Activated T-cell treated with anti-CD3 and anti-CD28 coated beads, Interleukin-2, amount 50 U/mL, for 72 hours (primary cell): ENCODE measurements around the gene ZNF460. TPM values are rescaled to one million over a fixed set of nuclear protein-coding genes. Genes with fewer than 3 reads are reported as not detected.

Experiments
- ATAC-seq, 2 donors: fragments of 150-1000 bp; cut with Tn5 transposase; replicated peaks in 1 of 2; 2 replicates each; pipeline ENCODE4 v1.10.0; 2021; ENCODE audit warnings: moderate library complexity in 2 of 2, mild to moderate bottlenecking in 1 of 2
- DNase-seq, 2 donors: peaks; one replicate each; pipeline ENCODE4 v3.0.0; 2021 to 2022; ENCODE audit warnings: mixed read lengths in 1 of 2
- H3K27ac Mint-ChIP-seq: one replicate; pipeline ENCODE4 v1.8.0; 2022; ENCODE audit warnings: mild to moderate bottlenecking, moderate library complexity, mixed read lengths
- H3K27me3 Mint-ChIP-seq: one replicate; pipeline ENCODE4 v1.8.0; 2022; ENCODE audit warnings: low read depth, mixed read lengths
- H3K36me3 Mint-ChIP-seq, 2 donors: one replicate each; pipeline ENCODE4 v1.8.0; 2022; ENCODE audit warnings: mixed read lengths in 2 of 2, mild to moderate bottlenecking in 1 of 2; ENCODE audit not compliant: insufficient read depth in 2 of 2
- H3K4me1 Mint-ChIP-seq: one replicate; pipeline ENCODE4 v1.8.0; 2022; ENCODE audit warnings: low read depth, mixed read lengths
- H3K4me3 Mint-ChIP-seq, 2 donors: one replicate each; pipeline ENCODE4 v1.8.0; 2022; ENCODE audit warnings: mild to moderate bottlenecking in 2 of 2, mixed read lengths in 2 of 2, moderate library complexity in 2 of 2
- H3K9me3 Mint-ChIP-seq, 2 donors: one replicate each; pipeline ENCODE4 v1.8.0; 2022; ENCODE audit warnings: mixed read lengths in 2 of 2
- total RNA-seq, 2 donors: library from RNA; stranded (reverse); gene quantifications; one replicate each; pipeline ENCODE4 v1.2.3, GENCODE V29; 2022

ZNF460 gene
- total RNA-seq, 2 donors from 2014 or later = 114 to 129 TPM

DNA sequence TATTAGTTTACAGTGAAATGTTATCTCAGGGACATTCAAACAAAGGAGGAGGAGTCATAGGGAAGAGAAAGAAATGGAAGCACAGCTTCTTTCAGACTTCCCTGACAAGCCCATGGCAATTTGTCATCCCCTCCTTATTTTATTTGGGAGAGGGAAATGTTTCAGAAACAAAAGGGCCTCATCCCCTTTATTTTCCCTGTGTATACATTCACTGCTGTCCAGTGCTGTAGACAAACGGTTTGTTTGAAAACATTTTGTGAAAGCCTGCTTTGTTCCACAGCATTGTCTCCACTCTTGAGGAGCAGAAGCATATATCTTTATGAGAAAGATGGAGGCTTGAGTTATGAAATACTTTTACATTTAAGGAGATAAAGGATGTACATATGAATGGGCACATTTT, 12.3 kb downstream of the ZNF460 start:
- no peaks in the 10 kb centered on the region for H3K27me3 Mint-ChIP-seq
- H3K4me1 Mint-ChIP-seq = peaks cover 9% of the 10 kb centered on the region
- H3K9me3 Mint-ChIP-seq = peaks cover 25 to 28% of the 10 kb centered on the region in 2 donors
- DNase-seq (no peak), ATAC-seq (no peak)
- H3K36me3 Mint-ChIP-seq = peaks cover 69 to 89% of the 10 kb centered on the region in 2 donors
- no peak overlapping the region for H3K27ac Mint-ChIP-seq
- no peak overlapping the region for H3K4me3 Mint-ChIP-seq

DNA sequence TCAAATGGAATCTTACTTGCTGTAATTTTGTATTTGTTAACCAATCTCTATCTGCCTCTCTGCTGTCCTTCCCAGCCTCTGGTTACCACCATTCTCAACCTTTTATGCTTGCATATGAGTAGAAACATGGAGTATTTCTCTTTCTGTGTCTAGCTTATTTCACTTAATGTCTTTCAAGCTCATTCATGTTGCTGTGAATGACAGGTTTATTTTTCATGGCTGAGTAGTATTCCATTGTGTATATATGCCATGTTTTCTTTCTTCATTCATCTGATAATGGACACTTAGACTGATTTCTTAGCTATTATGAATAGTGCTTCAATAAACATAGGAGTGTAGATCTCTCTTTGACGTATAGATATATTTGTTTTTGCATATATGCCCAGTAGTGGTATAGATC, 13.4 kb downstream of the ZNF460 start:
- H3K36me3 Mint-ChIP-seq = peaks cover 68 to 90% of the 10 kb centered on the region in 2 donors
- no peaks in the 10 kb centered on the region for H3K27me3 Mint-ChIP-seq
- H3K4me1 Mint-ChIP-seq = peaks cover 14% of the 10 kb centered on the region
- DNase-seq (no peak), ATAC-seq (no peak)
- H3K9me3 Mint-ChIP-seq = peaks cover 29 to 30% of the 10 kb centered on the region in 2 donors
- no peak overlapping the region for H3K4me3 Mint-ChIP-seq
- H3K27ac Mint-ChIP-seq = no peak overlapping the region

DNA sequence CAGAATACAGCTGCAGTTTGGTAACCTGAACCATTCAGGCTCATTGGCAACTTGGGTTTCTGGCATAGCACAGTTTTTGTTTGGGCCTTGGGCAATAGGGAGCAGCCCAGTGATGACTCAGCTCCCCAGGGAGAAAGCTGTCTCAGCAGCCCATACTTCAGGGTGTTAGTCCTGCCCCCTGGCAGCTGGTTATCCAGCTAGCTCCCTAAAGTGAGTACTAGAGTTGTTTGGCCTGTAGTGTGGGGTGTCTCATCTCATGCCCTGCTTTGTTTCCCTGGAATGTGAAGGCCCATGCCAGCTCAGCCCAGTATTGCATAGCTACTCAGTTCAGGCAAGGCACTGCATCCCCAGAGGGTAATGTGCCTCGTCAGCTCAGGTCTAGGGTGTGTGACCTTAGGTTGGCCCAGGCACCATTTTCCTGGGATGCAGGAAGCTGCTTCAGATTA, 21.8 kb downstream of the ZNF460 start:
- Mint-ChIP-seq H3K27ac (no peak overlapping the region), H3K9me3 (peaks cover 11 to 12% of the 10 kb centered on the region in 2 donors), H3K4me1 (peaks cover 13% of the 10 kb centered on the region), H3K27me3 (no peaks in the 10 kb centered on the region), H3K4me3 (no peak overlapping the region), H3K36me3 (peaks cover 29 to 57% of the 10 kb centered on the region in 2 donors)
- no peak for DNase-seq
- no peak for ATAC-seq

DNA sequence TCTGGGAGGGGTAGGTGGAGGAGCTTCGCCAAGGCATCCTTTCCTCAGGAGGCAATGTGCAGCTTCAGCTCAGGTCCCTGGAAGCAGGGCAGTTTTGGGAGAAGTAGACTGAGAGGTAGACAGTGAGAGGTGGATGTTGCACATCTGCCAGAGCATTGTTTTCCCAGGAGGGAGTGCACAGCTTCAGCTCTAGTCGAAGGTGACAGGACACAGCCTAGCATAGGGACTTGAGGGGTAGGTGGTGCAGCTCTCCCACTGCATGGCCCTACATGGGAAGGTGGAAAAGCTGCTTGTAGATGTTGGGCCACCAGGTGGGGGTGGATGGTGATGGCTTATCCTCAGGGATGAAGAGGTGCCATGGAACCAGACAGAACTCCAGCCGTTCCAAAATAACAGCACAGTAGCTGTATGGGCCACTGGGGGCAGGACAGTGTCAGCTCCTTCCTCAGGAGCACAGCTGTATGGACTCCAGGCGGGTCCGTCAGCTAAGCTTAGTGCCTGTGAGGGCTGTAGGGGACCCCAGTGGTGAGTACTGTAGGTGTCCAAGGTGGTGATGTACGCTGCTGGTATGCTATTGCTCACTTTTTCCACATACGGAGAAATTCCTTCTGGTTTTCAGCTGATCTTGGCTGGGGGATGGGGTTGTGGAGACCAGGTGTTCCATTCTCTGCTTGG, 22.6 kb downstream of the ZNF460 start:
- H3K4me1 Mint-ChIP-seq = peaks cover 7% of the 10 kb centered on the region
- ATAC-seq = no peak
- no peak overlapping the region for H3K27ac Mint-ChIP-seq
- peaks cover 23 to 50% of the 10 kb centered on the region in 2 donors for H3K36me3 Mint-ChIP-seq
- peaks cover 7 to 8% of the 10 kb centered on the region in 2 donors for H3K9me3 Mint-ChIP-seq
- no peak overlapping the region for H3K4me3 Mint-ChIP-seq
- no peak for DNase-seq
- no peaks in the 10 kb centered on the region for H3K27me3 Mint-ChIP-seq

DNA sequence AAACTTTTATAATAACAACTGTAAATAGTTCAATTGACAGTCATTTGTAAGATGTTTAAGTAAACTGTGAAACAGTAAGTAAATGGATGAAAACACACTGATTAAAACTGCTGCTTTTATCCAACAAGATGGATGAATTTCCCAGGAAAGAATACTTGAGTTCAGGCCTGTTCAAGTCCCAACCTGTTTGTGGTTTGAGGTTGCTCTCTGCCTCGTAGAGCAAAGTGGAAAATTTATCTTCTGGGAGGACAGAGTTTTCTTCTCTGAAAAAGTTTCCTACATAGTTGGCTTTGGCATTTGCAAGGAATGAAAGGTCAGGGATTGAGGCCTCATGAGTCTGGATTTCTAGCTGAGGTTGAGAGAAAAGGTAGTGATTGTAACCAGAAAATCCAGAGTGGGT, 24.8 kb downstream of the ZNF460 start:
- no peak overlapping the region for H3K4me3 Mint-ChIP-seq
- H3K36me3 Mint-ChIP-seq = peaks cover 23 to 46% of the 10 kb centered on the region in 2 donors
- H3K4me1 Mint-ChIP-seq = peaks cover 4% of the 10 kb centered on the region
- H3K27me3 Mint-ChIP-seq = no peaks in the 10 kb centered on the region
- ATAC-seq = no peak
- no peak for DNase-seq
- H3K27ac Mint-ChIP-seq = no peak overlapping the region
- peaks cover 8 to 14% of the 10 kb centered on the region in 2 donors for H3K9me3 Mint-ChIP-seq

DNA sequence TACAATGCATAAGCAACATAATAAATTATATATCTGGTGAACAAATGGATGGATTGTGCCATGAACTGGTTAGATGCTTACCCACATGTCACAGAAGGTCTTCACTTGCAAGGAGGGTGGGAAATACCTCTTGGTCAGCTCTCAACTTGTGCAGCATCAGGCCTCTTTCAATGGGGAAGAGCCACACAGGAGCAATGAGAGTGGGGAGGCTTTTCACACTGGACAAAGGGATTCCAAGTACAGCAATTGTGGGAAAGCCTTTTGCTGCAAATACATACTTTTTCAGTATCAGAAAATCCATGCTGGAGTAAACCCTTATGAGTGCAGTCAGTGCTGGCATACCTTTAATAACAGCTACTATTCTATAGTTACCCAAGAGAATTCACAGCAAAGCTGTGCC, 28.2 kb downstream of the ZNF460 start:
- peaks cover 11 to 26% of the 10 kb centered on the region in 2 donors for H3K36me3 Mint-ChIP-seq
- ATAC-seq (no peak), DNase-seq (no peak)
- H3K27me3 Mint-ChIP-seq = no peaks in the 10 kb centered on the region
- peaks cover 8 to 12% of the 10 kb centered on the region in 2 donors for H3K9me3 Mint-ChIP-seq
- no peaks in the 10 kb centered on the region for H3K4me1 Mint-ChIP-seq
- no peak overlapping the region for H3K4me3 Mint-ChIP-seq
- H3K27ac Mint-ChIP-seq = no peak overlapping the region

DNA sequence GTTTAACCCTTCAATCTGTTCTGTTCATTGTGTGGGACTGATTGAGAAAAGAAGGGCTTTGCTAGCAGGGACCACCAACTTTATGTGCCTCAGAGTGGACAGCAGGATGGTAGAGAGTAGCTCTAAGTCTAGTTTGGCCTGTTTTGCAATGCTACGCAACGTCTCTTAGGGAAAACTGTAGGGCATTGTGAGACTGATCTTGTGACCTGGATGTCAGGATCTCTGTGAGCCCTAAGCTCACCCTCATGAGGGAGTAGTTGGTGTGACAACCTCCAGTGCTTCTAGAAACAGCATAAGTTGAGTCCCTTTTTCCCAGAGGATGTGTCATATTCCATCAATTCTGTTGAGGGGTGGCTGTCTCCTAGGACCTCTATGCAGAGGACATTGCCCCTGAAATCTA, 30.5 kb downstream of the ZNF460 start:
- H3K27me3 Mint-ChIP-seq = peaks cover 16% of the 10 kb centered on the region
- no peak for DNase-seq
- peak; percentile 10 to 23 for ATAC-seq

DNA sequence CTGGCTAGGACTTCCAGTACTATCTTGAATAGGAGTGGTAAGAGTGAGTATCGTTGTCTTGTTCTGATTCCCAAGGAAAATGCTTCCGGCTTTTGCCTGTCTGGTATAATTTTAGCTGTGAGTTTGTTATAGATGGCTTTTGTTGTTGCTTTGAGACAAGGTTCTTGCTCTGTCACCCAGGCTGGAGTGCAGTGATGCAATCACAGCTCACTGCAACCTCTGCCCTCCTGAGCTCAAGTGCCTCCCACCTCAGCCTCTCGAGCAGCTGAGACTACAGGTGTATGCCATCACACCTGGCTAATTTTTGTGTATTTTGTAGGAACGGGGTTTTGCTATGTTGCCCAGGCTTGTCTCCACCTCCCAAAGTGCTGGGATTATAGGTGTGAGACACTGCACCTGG, 33.9 kb downstream of the ZNF460 start:
- ATAC-seq (no peak), DNase-seq (no peak)
- H3K27me3 Mint-ChIP-seq = peaks cover 31% of the 10 kb centered on the region
- no peak overlapping the region for H3K27ac Mint-ChIP-seq
- no peak overlapping the region for H3K4me3 Mint-ChIP-seq
- no peaks in the 10 kb centered on the region for H3K4me1 Mint-ChIP-seq
- H3K36me3 Mint-ChIP-seq = peaks cover 16 to 25% of the 10 kb centered on the region in 2 donors
- peaks cover 6 to 19% of the 10 kb centered on the region in 2 donors for H3K9me3 Mint-ChIP-seq

More for the DNA sequence above, 30.5 kb downstream of the ZNF460 start:
- Mint-ChIP-seq H3K27ac (peak overlapping the region; percentile 59), H3K9me3 (peaks cover 8 to 20% of the 10 kb centered on the region in 2 donors), H3K4me3 (no peak overlapping the region), H3K4me1 (no peaks in the 10 kb centered on the region), H3K36me3 (peaks cover 14 to 23% of the 10 kb centered on the region in 2 donors)

DNA sequence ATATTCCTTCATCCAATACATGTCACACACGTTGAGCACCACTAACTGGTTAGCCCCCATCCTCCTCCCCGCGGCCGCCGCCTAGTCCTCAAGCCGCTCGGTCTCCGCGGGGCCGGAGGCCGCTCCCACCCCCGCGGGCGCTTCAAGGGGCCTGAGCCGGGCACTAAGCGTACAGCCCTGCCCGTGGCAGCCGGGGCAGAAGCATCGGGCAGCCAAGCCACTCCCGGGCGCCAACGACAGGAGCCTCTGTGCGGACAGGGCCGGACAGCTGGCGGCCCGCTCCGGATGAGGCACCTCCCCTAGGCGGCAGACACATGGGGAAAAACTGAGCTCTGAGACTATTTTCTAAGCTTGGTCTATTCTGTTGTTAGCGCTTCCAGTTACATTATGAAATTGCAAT, 37.2 kb downstream of the ZNF460 start:
- H3K4me1 Mint-ChIP-seq = peaks cover 24% of the 10 kb centered on the region
- H3K4me3 Mint-ChIP-seq = no peak overlapping the region
- no peak for ATAC-seq
- H3K36me3 Mint-ChIP-seq = peaks cover 23 to 30% of the 10 kb centered on the region in 2 donors
- peaks cover 31% of the 10 kb centered on the region for H3K27me3 Mint-ChIP-seq
- no peak overlapping the region for H3K27ac Mint-ChIP-seq
- peaks cover 4 to 17% of the 10 kb centered on the region in 2 donors for H3K9me3 Mint-ChIP-seq
- DNase-seq = no peak

DNA sequence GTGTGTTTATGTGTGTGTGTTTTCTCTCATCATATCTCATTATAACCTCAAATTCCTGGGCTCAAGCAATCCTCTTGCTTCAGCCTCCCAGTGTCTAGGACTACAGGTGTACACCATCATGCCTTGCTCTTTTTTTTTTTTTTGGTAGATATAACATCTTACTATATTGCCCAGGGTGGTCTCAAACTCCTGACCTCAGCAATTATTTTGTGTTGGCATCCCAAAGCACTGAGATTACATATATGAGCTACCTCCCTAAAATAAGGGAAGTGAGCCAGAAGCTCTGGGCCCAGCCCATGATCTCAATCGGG, 39.5 kb downstream of the ZNF460 start:
- H3K4me1 Mint-ChIP-seq = peaks cover 28% of the 10 kb centered on the region
- peaks cover 23% of the 10 kb centered on the region for H3K27me3 Mint-ChIP-seq
- H3K9me3 Mint-ChIP-seq = peaks cover 5 to 19% of the 10 kb centered on the region in 2 donors
- ATAC-seq (peak in 1 of 2 donors; percentile 1), DNase-seq (no peak)
- peaks cover 36 to 51% of the 10 kb centered on the region in 2 donors for H3K36me3 Mint-ChIP-seq
- H3K4me3 Mint-ChIP-seq = peak overlapping the region; percentile 82 to 92
- H3K27ac Mint-ChIP-seq = peak overlapping the region; percentile 97

DNA sequence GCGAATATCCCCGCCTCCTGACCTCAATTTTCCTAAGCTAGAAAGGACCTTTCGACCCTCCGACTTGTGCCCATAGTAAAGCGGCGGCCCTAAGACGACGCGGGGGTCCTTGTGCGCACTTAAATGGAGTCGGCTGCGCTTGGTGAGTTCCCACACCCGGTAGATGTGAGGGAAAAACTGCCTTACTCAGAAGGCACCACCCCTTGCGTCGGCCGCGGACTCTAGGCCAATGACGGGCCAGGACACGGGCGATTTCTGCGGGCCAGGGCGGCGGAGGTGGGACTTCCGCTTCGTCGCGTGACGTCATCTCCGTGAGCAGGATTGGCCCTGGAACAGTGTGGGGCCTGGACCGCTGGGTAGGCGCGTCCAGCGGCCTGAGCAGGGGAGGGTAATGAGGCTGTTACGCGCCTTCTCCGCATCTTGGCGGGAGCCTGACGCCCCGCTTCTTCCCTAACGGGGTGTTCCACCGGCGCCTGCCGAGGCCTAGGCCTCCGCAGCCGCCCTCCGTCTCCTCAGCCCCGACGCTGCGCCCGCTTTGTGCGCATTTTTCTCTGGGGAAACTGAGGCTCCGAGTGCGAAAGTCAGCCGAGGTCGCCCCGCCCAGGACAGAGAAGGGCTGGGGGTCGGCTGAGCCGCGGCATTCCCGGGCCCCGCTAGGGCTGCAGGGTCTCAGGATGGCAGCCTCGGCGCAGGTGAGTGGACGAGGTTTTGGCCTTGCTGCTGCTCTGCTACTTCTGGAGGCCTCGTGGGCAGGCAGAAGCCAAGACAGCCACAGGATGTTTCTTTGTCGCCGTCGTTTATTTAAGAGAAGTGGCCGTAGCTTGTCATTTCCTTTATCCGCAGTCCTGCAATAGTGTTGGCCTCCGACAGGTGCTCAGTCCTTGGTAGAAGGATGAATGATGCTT, 40.1 kb downstream of the ZNF460 start, which contains the start of gene ZNF543:
TSS of gene ZNF543 (plus strand) at position 293 of the 905 bp plus-strand sequence. CDS start at position 675, 382 bp downstream.
- H3K27ac Mint-ChIP-seq = peak within 1 kb of the TSS; percentile 97
- DNase-seq (peak; percentile 95 to 96), ATAC-seq (peak; percentile 98 to 99)
- H3K9me3 Mint-ChIP-seq = peaks cover 7 to 19% of the 10 kb centered on the region in 2 donors
- peak within 1 kb of the TSS; percentile 82 to 92 for H3K4me3 Mint-ChIP-seq
- peaks cover 28% of the 10 kb centered on the region for H3K4me1 Mint-ChIP-seq
- H3K27me3 Mint-ChIP-seq = peaks cover 18% of the 10 kb centered on the region
- peaks cover 38 to 51% of the 10 kb centered on the region in 2 donors for H3K36me3 Mint-ChIP-seq

DNA sequence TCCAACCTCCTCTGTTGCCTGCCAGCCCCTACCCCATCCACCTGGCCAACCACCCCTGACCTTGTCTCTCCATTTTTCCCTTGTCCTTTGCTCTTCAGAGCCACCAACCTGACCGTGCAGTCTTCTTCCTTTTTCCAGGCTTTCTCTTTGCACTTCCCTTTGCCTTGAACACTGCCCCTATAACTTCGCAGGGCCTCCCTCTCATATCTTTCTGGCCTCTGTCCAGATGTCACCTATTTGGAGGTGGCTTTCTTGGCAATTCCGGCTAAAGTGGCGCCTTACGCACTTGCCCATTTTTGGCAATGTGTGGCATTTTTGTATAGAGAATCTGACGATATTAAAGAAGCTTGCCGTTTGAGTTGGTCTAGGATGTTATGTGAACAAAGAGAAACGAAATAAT, 40.8 kb downstream of the ZNF460 start:
- peaks cover 12% of the 10 kb centered on the region for H3K27me3 Mint-ChIP-seq
- ATAC-seq (no peak), DNase-seq (no peak)
- peak overlapping the region; percentile 97 for H3K27ac Mint-ChIP-seq
- H3K4me3 Mint-ChIP-seq = peak overlapping the region; percentile 82 to 92
- H3K9me3 Mint-ChIP-seq = peaks cover 6 to 13% of the 10 kb centered on the region in 2 donors
- peaks cover 28% of the 10 kb centered on the region for H3K4me1 Mint-ChIP-seq
- H3K36me3 Mint-ChIP-seq = peaks cover 42 to 53% of the 10 kb centered on the region in 2 donors

DNA sequence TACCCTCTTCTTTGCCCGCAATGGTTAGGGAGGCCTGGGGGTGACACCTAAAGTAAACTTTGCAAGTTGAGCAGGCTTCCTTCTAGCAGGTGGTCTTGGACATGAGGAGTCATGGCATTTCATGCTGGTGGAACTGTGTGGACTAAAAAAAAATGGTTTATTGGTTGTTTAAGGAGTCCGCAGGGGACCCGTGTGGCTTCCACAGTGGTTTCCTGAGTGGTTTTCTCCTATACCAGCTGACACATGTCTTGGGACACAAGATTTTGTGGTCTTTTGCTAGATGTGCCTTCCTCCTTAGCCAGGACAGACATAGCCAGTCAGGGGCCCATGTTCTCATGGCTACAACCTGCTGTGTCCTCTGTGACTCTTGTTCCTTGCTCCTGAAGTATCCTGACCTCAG, 41.5 kb downstream of the ZNF460 start:
- Mint-ChIP-seq H3K27me3 (peaks cover 5% of the 10 kb centered on the region), H3K4me1 (peaks cover 28% of the 10 kb centered on the region), H3K36me3 (peaks cover 45 to 55% of the 10 kb centered on the region in 2 donors), H3K9me3 (peaks cover 5 to 12% of the 10 kb centered on the region in 2 donors), H3K4me3 (peak overlapping the region; percentile 82 to 92), H3K27ac (no peak overlapping the region)
- DNase-seq = no peak
- no peak for ATAC-seq
